ENCODE measurements around the gene PLA1A.
A peak's percentile ranks its signal among the peaks of the same experiment; 100 is the strongest.

The PLA1A gene

GRCh38 chr3:119632216-119632615 is 34.5 kb downstream of the PLA1A start:
- ChIA-PET POLR2A (ENCODE audit: low non-redundant PET) (no interaction called here), CTCF (interaction anchor here (0.7 kb wide), 1 partner anchor 12 kb away, joined by 5 read pairs; no protein-coding TSS in a partner anchor)
- H3K27ac ChIP-seq, result no peak overlapping the region
- no peak for DNase-seq (ENCODE audit: low spot score)
- no peak for TF ChIP-seq CTCF (conservative IDR thresholded peaks at IDR 0.05; ENCODE audit: low read depth)

- no peak for TF ChIP-seq CTCF (conservative IDR thresholded peaks at IDR 0.05; ENCODE audit: low read depth)
- CTCF ChIA-PET, result no interaction called here
- POLR2A ChIA-PET (ENCODE audit: low non-redundant PET), result no interaction called here
Observed at GRCh38 chr3:119632829-119633228, 35.1 kb downstream of the PLA1A start.

GRCh38 chr3:119635719-119636118 is 38.0 kb downstream of the PLA1A start:
- CTCF ChIA-PET, result no interaction called here
- no peak for TF ChIP-seq CTCF (conservative IDR thresholded peaks at IDR 0.05; ENCODE audit: low read depth)
- POLR2A ChIA-PET (ENCODE audit: low non-redundant PET), result no interaction called here
- H3K27ac ChIP-seq, result no peak overlapping the region
- DNase-seq (ENCODE audit: low spot score), result no peak

More at GRCh38 chr3:119632829-119633228, 35.1 kb downstream of the PLA1A start:
- no peak for DNase-seq (ENCODE audit: low spot score)
- no peak overlapping the region for H3K27ac ChIP-seq

- TF ChIP-seq CTCF (conservative IDR thresholded peaks at IDR 0.05; ENCODE audit: low read depth), result no peak
- no peak overlapping the region for H3K27ac ChIP-seq
- CTCF ChIA-PET, result interaction anchor here (1.1 kb wide), 1 partner anchor 61 kb away, joined by 3 read pairs; no protein-coding TSS in a partner anchor
- POLR2A ChIA-PET (ENCODE audit: low non-redundant PET), result no interaction called here
- DNase-seq (ENCODE audit: low spot score), result peak; percentile 13
Observed at GRCh38 chr3:119636249-119636648, 38.6 kb downstream of the PLA1A start.

- H3K27ac ChIP-seq, result no peak overlapping the region
- no peak for TF ChIP-seq CTCF (conservative IDR thresholded peaks at IDR 0.05; ENCODE audit: low read depth)
- ChIA-PET CTCF (interaction anchor here (0.5 to 1.1 kb wide), 2 partner anchors 60 to 362 kb away, joined by 3 read pairs; no protein-coding TSS in a partner anchor), POLR2A (ENCODE audit: low non-redundant PET) (interaction anchor here (0.7 to 1.0 kb wide), 2 partner anchors 10 to 459 kb away, joined by 5 read pairs; no protein-coding TSS in a partner anchor)
- DNase-seq (ENCODE audit: low spot score), result no peak
Observed at GRCh38 chr3:119636891-119637611, 39.4 kb downstream of the PLA1A start.

GRCh38 chr3:119637679-119638477 is 40.2 kb downstream of the PLA1A start:
- POLR2A ChIA-PET (ENCODE audit: low non-redundant PET), result interaction anchor here (0.7 to 1.0 kb wide), 2 partner anchors 11 to 459 kb away, joined by 5 read pairs; no protein-coding TSS in a partner anchor
- TF ChIP-seq CTCF (conservative IDR thresholded peaks at IDR 0.05; ENCODE audit: low read depth), result no peak
- DNase-seq (ENCODE audit: low spot score), result peak; percentile 65
- CTCF ChIA-PET, result interaction anchor here (0.7 kb wide), 1 partner anchor 43 kb away, joined by 4 read pairs; no protein-coding TSS in a partner anchor
- H3K27ac ChIP-seq, result peak overlapping the region; percentile 53
